Hepatocyte (in vitro differentiated cells): ENCODE measurements around the gene RFNG. TPM values are rescaled to one million over a fixed set of nuclear protein-coding genes. Genes with fewer than 3 reads are reported as not detected.

Experiments
- DNase-seq: peaks from one replicate; pipeline ENCODE4 v3.0.0-alpha.2; 2016; ENCODE audit warnings: low spot score
- H2AFZ ChIP-seq: fragments of 200-600 bp; sonication (generic); 2 replicates; pipeline ENCODE4 v1.6.0; 2016; ENCODE audit warnings: antibody characterized with exemption, mild to moderate bottlenecking
- H3K27ac ChIP-seq: fragments of 200-600 bp; sonication (generic); 2 replicates; pipeline ENCODE4 v1.5.1; 2016; ENCODE audit warnings: mild to moderate bottlenecking
- H3K27me3 ChIP-seq: fragments of 200-600 bp; sonication (generic); 2 replicates; pipeline ENCODE4 v1.6.1; 2016
- H3K36me3 ChIP-seq: fragments of 200-600 bp; sonication (generic); replicated peaks from 2 replicates; pipeline ENCODE4 v1.5.1; 2016; ENCODE audit warnings: low read depth; ENCODE audit not compliant: insufficient read depth
- H3K4me1 ChIP-seq: fragments of 200-600 bp; sonication (generic); 2 replicates; pipeline ENCODE4 v1.5.1; 2016; ENCODE audit warnings: mild to moderate bottlenecking, moderate library complexity; ENCODE audit not compliant: insufficient read depth
- H3K4me2 ChIP-seq: fragments of 200-600 bp; sonication (generic); 2 replicates; pipeline ENCODE4 v1.6.0; 2016
- H3K4me3 ChIP-seq: fragments of 200-600 bp; sonication (generic); 2 replicates; pipeline ENCODE4 v1.5.1; 2016; ENCODE audit warnings: mild to moderate bottlenecking
- H3K79me2 ChIP-seq: fragments of 200-600 bp; sonication (generic); 2 replicates; pipeline ENCODE4 v1.6.0; 2017; ENCODE audit warnings: mild to moderate bottlenecking
- H3K9me2 ChIP-seq: fragments of 200-600 bp; sonication (generic); replicated peaks from 2 replicates; pipeline ENCODE4 v1.6.0; 2017; ENCODE audit warnings: mild to moderate bottlenecking; ENCODE audit not compliant: insufficient read depth
- H3K9me3 ChIP-seq: fragments of 200-600 bp; sonication (generic); 2 replicates; pipeline ENCODE4 v1.5.1; 2016; ENCODE audit warnings: low read depth, mild to moderate bottlenecking
- H4K20me1 ChIP-seq: fragments of 200-600 bp; sonication (generic); 2 replicates; pipeline ENCODE4 v1.6.0; 2016; ENCODE audit warnings: mild to moderate bottlenecking; ENCODE audit not compliant: insufficient read depth, poor library complexity, severe bottlenecking
- CTCF ChIP-seq: fragments of 200-600 bp; sonication (generic); IDR thresholded peaks from 2 replicates; pipeline ENCODE4 v1.5.1; 2016; ENCODE audit warnings: antibody characterized with exemption, mild to moderate bottlenecking; ENCODE audit not compliant: poor library complexity
- EZH2 ChIP-seq: fragments of 200-600 bp; sonication (generic); IDR thresholded peaks from 2 replicates; pipeline ENCODE4 v1.6.1; 2016; ENCODE audit warnings: antibody characterized with exemption, mild to moderate bottlenecking, borderline replicate concordance
- EZH2phosphoT487 ChIP-seq: fragments of 200-600 bp; sonication (generic); IDR thresholded peaks from one replicate; pipeline ENCODE4 v1.6.1; 2018; ENCODE audit warnings: antibody characterized with exemption, mild to moderate bottlenecking, low read depth, moderate library complexity; ENCODE audit not compliant: unreplicated experiment, severe bottlenecking
- WGBS: methylation state at CpG from one replicate; pipeline ENCODE4 v1.1.6; 2016; ENCODE audit warnings: low lambda C conversion rate; ENCODE audit errors: missing lambda C conversion rate; 5-methylcytosine and 5-hydroxymethylcytosine counted together
- polyA plus RNA-seq: library from polyadenylated mRNA; unstranded; fragments of >200 nt; fragmentation: Nextera tagmentation; extraction: Ambion mirVana; gene quantifications from 2 replicates; pipeline ENCODE4 v1.2.1, GENCODE V29; 2016
- total RNA-seq: library from RNA; depleted of rRNA; stranded (reverse); fragments of >200 nt; gene quantifications from 2 replicates; pipeline ENCODE4 v1.2.3, GENCODE V29; 2014

The RFNG gene
- total and polyA plus RNA-seq, 2 experiments from 2014 or later: 43.2 to 109 TPM

- Histone ChIP-seq H3K27me3 (no peaks in the 10 kb centered on the region), H4K20me1 (no peaks in the 10 kb centered on the region), H2AFZ (no peak overlapping the region), H3K36me3 (no peaks in the 10 kb centered on the region), H3K4me3 (no peak overlapping the region), H3K9me2 (no peaks in the 10 kb centered on the region), H3K4me1 (peaks cover 17% of the 10 kb centered on the region), H3K4me2 (no peak overlapping the region), H3K9me3 (no peaks in the 10 kb centered on the region), H3K79me2 (peaks cover 6% of the 10 kb centered on the region), H3K27ac (no peak overlapping the region)
- 94% methylated on average over 16 of the region's 24 CpGs for WGBS
- no peak for DNase-seq
- TF ChIP-seq CTCF (no peak), EZH2 (no peak), EZH2phosphoT487 (no peak)
Measured at GRCh38 chr17:82016875-82017459, 34.6 kb downstream of the RFNG start.

DNA sequence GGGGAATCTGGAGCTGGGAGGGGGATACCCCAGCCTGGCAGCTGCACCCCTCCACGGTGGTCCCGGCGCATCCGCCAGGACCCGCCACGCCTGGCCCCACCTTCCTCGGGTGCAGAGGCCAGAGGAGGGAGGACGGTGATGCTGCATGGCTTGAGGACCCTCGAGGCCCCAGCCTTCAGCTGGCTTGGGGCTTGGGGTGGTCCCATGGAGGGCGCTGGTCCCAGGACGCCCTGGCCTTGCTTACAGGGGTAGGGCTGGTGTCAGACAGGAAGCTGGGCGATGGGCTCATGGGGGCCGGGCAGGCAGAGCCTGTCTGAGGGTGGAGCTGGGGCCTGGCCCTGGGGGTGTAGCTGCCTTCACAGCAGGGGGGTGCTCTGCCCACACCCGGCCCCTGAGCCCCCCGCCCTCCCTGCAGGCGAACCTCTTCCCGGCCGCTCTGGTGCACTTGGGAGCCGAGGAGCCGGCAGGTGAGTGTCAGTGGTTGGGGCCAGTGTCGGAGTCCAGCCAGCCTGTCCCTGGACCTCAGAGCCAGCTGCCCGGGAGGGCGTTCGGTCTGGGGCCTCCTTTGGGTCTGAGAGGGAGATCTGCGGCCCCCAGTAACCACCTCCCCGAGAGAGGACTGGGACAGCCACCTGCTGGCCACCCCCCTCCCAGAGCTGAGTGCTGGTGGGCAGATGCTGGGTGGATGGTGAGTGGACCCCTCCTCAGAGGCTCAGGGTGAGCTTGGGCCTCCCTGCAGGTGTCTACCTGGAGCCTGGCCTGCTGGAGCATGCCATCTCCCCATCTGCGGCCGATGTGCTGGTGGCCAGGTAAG is 35.3 kb downstream of the RFNG start:
- H3K79me2 ChIP-seq: peaks cover under 1% of the 10 kb centered on the region
- TF ChIP-seq EZH2 (no peak), CTCF (no peak), EZH2phosphoT487 (no peak)

GRCh38 chr17:82015311-82015971 is 36.2 kb downstream of the RFNG start:
- Histone ChIP-seq H3K4me2 (no peak overlapping the region), H3K4me1 (peaks cover 10% of the 10 kb centered on the region), H3K4me3 (no peak overlapping the region), H3K9me3 (no peaks in the 10 kb centered on the region), H3K36me3 (no peaks in the 10 kb centered on the region), H3K27ac (no peak overlapping the region), H3K79me2 (no peaks in the 10 kb centered on the region), H3K27me3 (no peaks in the 10 kb centered on the region), H4K20me1 (no peaks in the 10 kb centered on the region), H3K9me2 (no peaks in the 10 kb centered on the region), H2AFZ (no peak overlapping the region)
- TF ChIP-seq EZH2 (no peak), CTCF (no peak), EZH2phosphoT487 (no peak)
- 84% methylated on average over 23 of the region's 24 CpGs for WGBS
- DNase-seq: no peak

More for the DNA sequence above, 35.3 kb downstream of the RFNG start:
- Histone ChIP-seq H3K4me1 (peaks cover 10% of the 10 kb centered on the region), H4K20me1 (no peaks in the 10 kb centered on the region), H3K36me3 (no peaks in the 10 kb centered on the region), H3K4me3 (no peak overlapping the region), H3K4me2 (no peak overlapping the region), H3K27me3 (no peaks in the 10 kb centered on the region), H3K27ac (no peak overlapping the region), H3K9me3 (no peaks in the 10 kb centered on the region), H3K9me2 (no peaks in the 10 kb centered on the region), H2AFZ (no peak overlapping the region)
- no peak for DNase-seq
- 87% methylated on average over 19 of the region's 28 CpGs for WGBS
